Body of pancreas (tissue), 4 donors: ENCODE data around the gene LCOR. TPM values are rescaled to one million over a fixed set of nuclear protein-coding genes. Genes with fewer than 3 reads are reported as not detected.

Source experiments
- ATAC-seq: fragments of 150-250 bp; one replicate; pipeline ENCODE4 v1.9.1; 2016
- DNase-seq, 4 donors: peaks; one replicate each; pipeline ENCODE4 v3.0.0-alpha.2; 2019
- H3K27ac ChIP-seq, 4 donors: fragments of 200-600 bp; sonication (generic); 1 replicate in 3 of 4; 2 replicates in 1 of 4; pipeline versions ENCODE4 v1.5.1 to v1.6.1; 2016 to 2019; ENCODE audit warnings: mild to moderate bottlenecking in 1 of 4, mixed read lengths in 1 of 4, moderate library complexity in 1 of 4
- H3K27me3 ChIP-seq, 2 donors: fragments of 200-600 bp; sonication (generic); one replicate each; pipeline ENCODE4 v1.6.0; 2016; ENCODE audit warnings: mild to moderate bottlenecking in 1 of 2
- H3K36me3 ChIP-seq, 2 donors: fragments of 200-600 bp; sonication (generic); replicated peaks in 1 of 2; 2 replicates each; pipeline ENCODE4 v1.5.1; 2016; ENCODE audit warnings: low read depth in 2 of 2; ENCODE audit not compliant: insufficient read depth in 1 of 2
- H3K4me1 ChIP-seq: fragments of 200-600 bp; sonication (generic); one replicate; pipeline ENCODE4 v1.6.0; 2016
- H3K4me3 ChIP-seq, 2 donors: fragments of 200-600 bp; sonication (generic); 1 replicate in 1 of 2; 2 replicates in 1 of 2; pipeline ENCODE4 v1.5.1; 2016 to 2019
- H3K9me3 ChIP-seq, 3 donors: fragments of 200-600 bp; sonication (generic); 1 replicate in 2 of 3; 2 replicates in 1 of 3; pipeline ENCODE4 v1.5.1; 2016
- POLR2A ChIP-seq, 3 donors: fragments of 450-650 bp; IDR thresholded peaks; one replicate each; pipeline ENCODE4 v1.6.1; 2016; ENCODE audit warnings: antibody characterized with exemption in 3 of 3, mild to moderate bottlenecking in 2 of 3
- WGBS, 2 donors: methylation state at CpG; one replicate each; pipeline ENCODE4 v1.1.5; 2017; 5-methylcytosine and 5-hydroxymethylcytosine counted together
- intact Hi-C: fragments of 100-400 bp; cut with DNase I; formaldehyde crosslinking; loops from one replicate; pipeline ENCODE4 v1.15.1; 2023
- total RNA-seq, 2 donors: library from RNA; depleted of rRNA; stranded (reverse); fragments of >200 nt; gene quantifications; one replicate each; pipeline ENCODE4 v1.1.0, GENCODE V29; 2016
- TF ChIP-seq, protein P1 (sequence below), 7 experiments: fragments of 450-650 bp in 4 of 7; fragments of 200-600 bp in 3 of 7; sonication (generic) in 3 of 7; IDR thresholded peaks; one replicate each; pipeline ENCODE4 v1.5.1; 2016 to 2019; ENCODE audit warnings: antibody characterized with exemption in 7 of 7

Gene LCOR
- total RNA-seq, 2 donors from 2014 or later = 34.5 to 35.3 TPM

GRCh38 chr10:96973809-96974747 is 142.0 kb downstream of the LCOR start:
- 61 to 63% methylated on average over 5 of the region's 5 CpGs for WGBS, 2 donors
- no peak for ATAC-seq

DNA sequence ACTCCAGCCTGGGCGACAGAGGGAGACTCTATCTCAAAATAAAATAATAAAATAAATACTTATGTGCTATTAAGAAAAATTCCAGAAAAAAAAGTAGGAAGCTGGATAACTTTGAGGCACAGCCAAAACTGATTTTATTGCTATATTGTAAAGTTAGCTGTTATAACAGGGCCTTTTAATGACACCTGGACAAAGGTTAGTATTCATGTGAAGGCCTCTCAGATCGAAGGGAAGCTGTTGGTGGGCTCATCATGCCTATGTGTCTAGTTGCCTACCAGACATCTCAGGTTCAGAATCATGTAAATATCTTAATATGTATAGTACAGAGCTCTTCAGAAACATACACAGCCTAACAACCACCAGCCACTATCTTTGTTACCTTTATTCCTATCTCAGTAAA is 143.0 kb downstream of the LCOR start:
- intact Hi-C loops = no loop called here
- Histone ChIP-seq H3K27ac (no peak overlapping the region), H3K4me1 (no peaks in the 10 kb centered on the region), H3K27me3 (no peaks in the 10 kb centered on the region), H3K4me3 (no peak overlapping the region), H3K36me3 (no peaks in the 10 kb centered on the region), H3K9me3 (no peaks in the 10 kb centered on the region)
- 78 to 87% methylated on average over 2 of the region's 2 CpGs for WGBS, 2 donors
- TF ChIP-seq POLR2A (IDR thresholded peaks at IDR 0.05) = no peak
- TF ChIP-seq, protein P1, sequence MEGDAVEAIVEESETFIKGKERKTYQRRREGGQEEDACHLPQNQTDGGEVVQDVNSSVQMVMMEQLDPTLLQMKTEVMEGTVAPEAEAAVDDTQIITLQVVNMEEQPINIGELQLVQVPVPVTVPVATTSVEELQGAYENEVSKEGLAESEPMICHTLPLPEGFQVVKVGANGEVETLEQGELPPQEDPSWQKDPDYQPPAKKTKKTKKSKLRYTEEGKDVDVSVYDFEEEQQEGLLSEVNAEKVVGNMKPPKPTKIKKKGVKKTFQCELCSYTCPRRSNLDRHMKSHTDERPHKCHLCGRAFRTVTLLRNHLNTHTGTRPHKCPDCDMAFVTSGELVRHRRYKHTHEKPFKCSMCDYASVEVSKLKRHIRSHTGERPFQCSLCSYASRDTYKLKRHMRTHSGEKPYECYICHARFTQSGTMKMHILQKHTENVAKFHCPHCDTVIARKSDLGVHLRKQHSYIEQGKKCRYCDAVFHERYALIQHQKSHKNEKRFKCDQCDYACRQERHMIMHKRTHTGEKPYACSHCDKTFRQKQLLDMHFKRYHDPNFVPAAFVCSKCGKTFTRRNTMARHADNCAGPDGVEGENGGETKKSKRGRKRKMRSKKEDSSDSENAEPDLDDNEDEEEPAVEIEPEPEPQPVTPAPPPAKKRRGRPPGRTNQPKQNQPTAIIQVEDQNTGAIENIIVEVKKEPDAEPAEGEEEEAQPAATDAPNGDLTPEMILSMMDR (IDR thresholded peaks at IDR 0.05) = no peak
- no peak for ATAC-seq
- DNase-seq = no peak

More at GRCh38 chr10:96973809-96974747, 142.0 kb downstream of the LCOR start:
- no peaks in the 10 kb centered on the region for H3K27me3 ChIP-seq
- H3K27ac ChIP-seq = no peak overlapping the region
- H3K4me1 ChIP-seq = no peaks in the 10 kb centered on the region
- H3K9me3 ChIP-seq = no peaks in the 10 kb centered on the region
- no peaks in the 10 kb centered on the region for H3K36me3 ChIP-seq
- no peak for TF ChIP-seq POLR2A (IDR thresholded peaks at IDR 0.05)
- TF ChIP-seq, protein P1 (IDR thresholded peaks at IDR 0.05) = no peak
- no peak for DNase-seq
- intact Hi-C loops = no loop called here
- no peak overlapping the region for H3K4me3 ChIP-seq

- H3K4me1 ChIP-seq = no peaks in the 10 kb centered on the region
- no peaks in the 10 kb centered on the region for H3K9me3 ChIP-seq
- no peak overlapping the region for H3K27ac ChIP-seq
- intact Hi-C loops = no loop called here
- no peak for TF ChIP-seq POLR2A (IDR thresholded peaks at IDR 0.05)
- TF ChIP-seq, protein P1 (IDR thresholded peaks at IDR 0.05) = no peak
- peaks cover 0 to 10% of the 10 kb centered on the region in 2 donors for H3K36me3 ChIP-seq
- WGBS, 2 donors = 89 to 96% methylated on average over 3 of the region's 3 CpGs
- no peak for DNase-seq
- no peak for ATAC-seq
- no peaks in the 10 kb centered on the region for H3K27me3 ChIP-seq
- H3K4me3 ChIP-seq = no peak overlapping the region
Measured at GRCh38 chr10:96978621-96979154, 146.6 kb downstream of the LCOR start.

GRCh38 chr10:96982149-96982930 is 150.2 kb downstream of the LCOR start:
- no peak overlapping the region for H3K4me3 ChIP-seq
- no peaks in the 10 kb centered on the region for H3K9me3 ChIP-seq
- 94 to 97% methylated on average over 10 to 12 of the region's 12 CpGs for WGBS, 2 donors
- H3K36me3 ChIP-seq = peaks cover 0 to 10% of the 10 kb centered on the region in 2 donors
- DNase-seq (no peak), ATAC-seq (no peak)
- H3K27ac ChIP-seq = no peak overlapping the region
- peaks cover 8% of the 10 kb centered on the region for H3K4me1 ChIP-seq
- intact Hi-C loops = no loop called here
- no peaks in the 10 kb centered on the region for H3K27me3 ChIP-seq
- no peak for TF ChIP-seq POLR2A (IDR thresholded peaks at IDR 0.05)
- TF ChIP-seq, protein P1 (IDR thresholded peaks at IDR 0.05) = no peak
